NCI-H82 (cell line): ENCODE data around the gene COASY.

ENCODE experiments used
- DNase-seq: peaks from one replicate; lab custom pipeline; 2025; lab: John Stamatoyannopoulos, UW

Gene COASY

GRCh38 chr17:42613699-42614295 is 51.8 kb downstream of the COASY start:
- DNase-seq: no peak
